Mesendoderm (in vitro differentiated cells): ENCODE results near the gene YIPF1.

Experiments
- DNase-seq: peaks from one replicate; pipeline ENCODE4 v3.0.0; 2013
- H2AK5ac ChIP-seq: 2 replicates; pipeline ENCODE4 v1.6.1; 2013; ENCODE audit warnings: low read length, inconsistent platforms
- H2BK120ac ChIP-seq: 2 replicates; pipeline ENCODE4 v1.6.1; 2013; ENCODE audit warnings: low read depth, mild to moderate bottlenecking, low read length, moderate library complexity, mixed read lengths
- H2BK15ac ChIP-seq: replicated peaks from 2 replicates; pipeline ENCODE4 v1.6.1; 2013; ENCODE audit warnings: low read depth, mild to moderate bottlenecking, moderate library complexity
- H2BK5ac ChIP-seq: 2 replicates; pipeline ENCODE4 v1.6.1; 2013; ENCODE audit warnings: low read length, inconsistent platforms
- H3K18ac ChIP-seq: 2 replicates; pipeline ENCODE4 v1.6.1; 2013; ENCODE audit warnings: mild to moderate bottlenecking, low read length, mixed read lengths
- H3K23ac ChIP-seq: one replicate; pipeline ENCODE4 v1.6.1; 2013; ENCODE audit warnings: low read length
- H3K27ac ChIP-seq: 2 replicates; pipeline ENCODE4 v1.5.1; 2013; ENCODE audit warnings: low read depth, mild to moderate bottlenecking, inconsistent platforms, low read length, moderate library complexity
- H3K27me3 ChIP-seq: 2 replicates; pipeline ENCODE4 v1.6.1; 2013; ENCODE audit warnings: low read length, control low read depth, mild to moderate bottlenecking, inconsistent platforms; ENCODE audit not compliant: insufficient read depth, poor library complexity
- H3K36me3 ChIP-seq: 2 replicates; pipeline ENCODE4 v1.6.1; 2013; ENCODE audit warnings: low read length, inconsistent platforms; ENCODE audit not compliant: control insufficient read depth, insufficient read depth
- H3K4ac ChIP-seq: one replicate; pipeline ENCODE4 v1.6.1; 2013; ENCODE audit warnings: low read depth, mild to moderate bottlenecking, low read length, moderate library complexity
- H3K4me1 ChIP-seq: 2 replicates; pipeline ENCODE4 v1.6.1; 2013; ENCODE audit warnings: low read depth, low read length, inconsistent platforms; ENCODE audit not compliant: control insufficient read depth
- H3K4me2 ChIP-seq: 2 replicates; pipeline ENCODE4 v1.6.1; 2013; ENCODE audit warnings: low read length
- H3K4me3 ChIP-seq: 2 replicates; pipeline ENCODE4 v1.5.1; 2013; ENCODE audit warnings: mild to moderate bottlenecking, low read length
- H3K56ac ChIP-seq: one replicate; pipeline ENCODE4 v1.6.1; 2013; ENCODE audit warnings: low read length
- H3K79me1 ChIP-seq: 2 replicates; pipeline ENCODE4 v1.6.1; 2013; ENCODE audit warnings: low read length, inconsistent platforms
- H3K79me2 ChIP-seq: 2 replicates; pipeline ENCODE4 v1.6.1; 2013; ENCODE audit warnings: mild to moderate bottlenecking, low read length; ENCODE audit not compliant: control insufficient read depth, insufficient read depth
- H3K9ac ChIP-seq: 2 replicates; pipeline ENCODE4 v1.6.1; 2013; ENCODE audit warnings: low read length, inconsistent platforms
- H4K5ac ChIP-seq: one replicate; pipeline ENCODE4 v1.6.1; 2013; ENCODE audit warnings: low read length
- H4K8ac ChIP-seq: one replicate; pipeline ENCODE4 v1.6.1; 2013; ENCODE audit warnings: low read depth, mild to moderate bottlenecking, control low read depth, low read length, moderate library complexity
- WGBS: extraction: QIAGEN DNeasy Blood & Tissue Kit; methylation state at CpG from one replicate; pipeline ENCODE4 v1.1.7; 2013; ENCODE audit warnings: low lambda C conversion rate, missing lambda C conversion rate; ENCODE audit not compliant: insufficient coverage; ENCODE audit errors: extremely low coverage; 5-methylcytosine and 5-hydroxymethylcytosine counted together

YIPF1 gene

DNA sequence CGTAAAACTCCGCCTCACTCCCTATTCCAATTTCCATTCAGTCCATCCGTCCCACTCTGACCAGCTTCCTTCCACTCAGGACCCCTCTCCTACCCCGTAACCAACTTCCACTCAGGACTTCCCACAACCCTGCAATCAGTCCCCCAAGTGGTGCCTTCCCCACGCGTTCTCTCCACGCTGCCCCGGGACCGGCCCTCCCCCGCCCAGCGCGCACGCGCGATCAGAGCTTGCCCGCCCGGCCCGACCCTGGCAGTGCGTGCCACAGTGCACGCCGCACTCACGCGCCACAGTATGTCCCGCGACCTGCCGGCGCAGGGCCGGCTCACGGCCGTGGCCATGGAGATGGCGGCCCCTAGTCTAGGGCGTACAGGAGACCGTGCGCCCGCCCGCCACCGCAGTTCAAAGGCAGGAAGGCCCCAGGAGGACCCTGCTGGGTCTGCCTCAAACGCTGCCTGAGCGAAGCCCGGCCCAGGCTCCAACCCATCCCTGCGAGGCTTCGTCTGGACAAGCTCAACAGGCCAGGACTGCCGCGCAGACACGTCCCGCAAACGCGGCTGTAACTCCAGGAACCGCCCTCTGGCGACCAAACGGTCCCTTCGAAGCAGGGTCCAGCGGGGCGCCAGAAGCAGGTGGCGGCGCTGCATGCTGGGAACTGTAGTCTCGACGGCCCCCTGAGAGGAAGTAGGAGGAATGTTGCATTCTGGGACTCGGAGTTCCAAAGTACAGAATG, 51.5 kb downstream of the YIPF1 start, which contains the start of gene NDC1:
TSS of gene NDC1 (minus strand) at position 373 of the 730 bp plus-strand sequence. CDS start at position 338, 35 bp downstream.
- H3K27me3 ChIP-seq: no peaks in the 10 kb centered on the region
- H3K27ac ChIP-seq: peak within 1 kb of the TSS; percentile 97
- peak within 1 kb of the TSS; percentile 87 for H3K56ac ChIP-seq
- H3K9ac ChIP-seq: peak within 1 kb of the TSS; percentile 87
- H2BK120ac ChIP-seq: no peak within 1 kb of the TSS
- H3K36me3 ChIP-seq: no peaks in the 10 kb centered on the region
- DNase-seq: peak; percentile 99
- peaks cover 8% of the 10 kb centered on the region for H3K79me1 ChIP-seq
- H3K79me2 ChIP-seq: peaks cover 36% of the 10 kb centered on the region
- H3K4ac ChIP-seq: peak within 1 kb of the TSS; percentile 44
- H3K4me1 ChIP-seq: peaks cover 2% of the 10 kb centered on the region
- peak within 1 kb of the TSS; percentile 33 for H4K5ac ChIP-seq
- no peak within 1 kb of the TSS for H2AK5ac ChIP-seq
- H3K23ac ChIP-seq: peak within 1 kb of the TSS; percentile 81
- H3K18ac ChIP-seq: peak within 1 kb of the TSS; percentile 16
- no peak within 1 kb of the TSS for H2BK15ac ChIP-seq
- no CpG with 5 or more reads among the region's 59 CpGs for WGBS
- H3K4me2 ChIP-seq: peak within 1 kb of the TSS; percentile 81
- peak within 1 kb of the TSS; percentile 81 for H3K4me3 ChIP-seq
- H2BK5ac ChIP-seq: peak within 1 kb of the TSS; percentile 62
- no peak within 1 kb of the TSS for H4K8ac ChIP-seq

DNA sequence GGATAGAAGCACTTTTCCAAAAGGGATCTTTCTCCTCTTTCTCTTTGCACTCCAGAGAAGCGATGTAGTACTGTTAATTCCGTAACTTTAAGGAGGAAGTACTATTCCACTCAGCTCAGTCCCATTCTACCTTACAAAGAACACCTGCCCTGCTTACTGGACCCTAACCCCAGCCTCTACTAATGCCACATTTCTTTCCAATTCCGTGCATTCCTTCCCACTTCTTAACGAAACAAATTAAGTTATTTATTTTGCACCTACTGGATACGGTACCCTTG, 52.0 kb downstream of the YIPF1 start:
- no peak for DNase-seq
- H2BK15ac ChIP-seq: no peak overlapping the region
- H2BK120ac ChIP-seq: no peak overlapping the region
- H3K79me2 ChIP-seq: peaks cover 42% of the 10 kb centered on the region
- H4K8ac ChIP-seq: no peak overlapping the region
- no peaks in the 10 kb centered on the region for H3K27me3 ChIP-seq
- peak overlapping the region; percentile 33 for H4K5ac ChIP-seq
- no peak overlapping the region for H3K18ac ChIP-seq
- peak overlapping the region; percentile 87 for H3K9ac ChIP-seq
- peak overlapping the region; percentile 47 for H3K4me2 ChIP-seq
- peak overlapping the region; percentile 87 for H3K56ac ChIP-seq
- H2BK5ac ChIP-seq: no peak overlapping the region
- H2AK5ac ChIP-seq: no peak overlapping the region
- H3K4me3 ChIP-seq: peak overlapping the region; percentile 81
- no peak overlapping the region for H3K4ac ChIP-seq
- H3K36me3 ChIP-seq: no peaks in the 10 kb centered on the region
- H3K4me1 ChIP-seq: peaks cover 2% of the 10 kb centered on the region
- peak overlapping the region; percentile 2 for H3K23ac ChIP-seq
- peaks cover 8% of the 10 kb centered on the region for H3K79me1 ChIP-seq
- H3K27ac ChIP-seq: no peak overlapping the region
- no CpG with 5 or more reads among the region's 5 CpGs for WGBS

DNA sequence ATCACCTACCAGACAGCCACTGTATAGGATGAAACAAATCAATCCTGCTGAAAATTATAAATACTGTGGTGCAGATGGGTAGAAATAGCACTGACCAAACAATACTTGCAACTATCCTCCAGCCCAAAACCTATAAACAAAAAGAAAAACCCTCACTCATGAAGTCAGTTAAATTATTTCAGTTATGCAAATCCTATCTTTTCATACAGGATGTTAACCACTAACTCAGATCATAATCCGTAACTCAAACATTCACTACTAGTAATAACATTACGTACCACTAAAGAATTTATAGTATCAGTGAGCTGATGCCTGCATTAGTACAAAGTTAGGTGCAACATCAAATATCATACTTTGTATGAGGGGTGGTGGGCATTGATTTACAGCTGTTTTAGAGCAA, 54.1 kb downstream of the YIPF1 start:
- Histone ChIP-seq H3K9ac (no peak overlapping the region), H2BK5ac (no peak overlapping the region), H3K18ac (no peak overlapping the region), H3K56ac (no peak overlapping the region), H3K79me1 (peaks cover 8% of the 10 kb centered on the region), H3K4me3 (no peak overlapping the region), H3K4ac (no peak overlapping the region), H3K79me2 (peaks cover 42% of the 10 kb centered on the region), H2AK5ac (no peak overlapping the region), H3K4me1 (peaks cover 2% of the 10 kb centered on the region), H3K27me3 (no peaks in the 10 kb centered on the region), H3K23ac (no peak overlapping the region), H4K5ac (no peak overlapping the region), H4K8ac (no peak overlapping the region), H2BK15ac (no peak overlapping the region), H3K27ac (no peak overlapping the region), H2BK120ac (no peak overlapping the region), H3K36me3 (no peaks in the 10 kb centered on the region), H3K4me2 (no peak overlapping the region)
- DNase-seq: no peak
- no CpG with 5 or more reads among the region's 2 CpGs for whole genome bisulfite sequencing

DNA sequence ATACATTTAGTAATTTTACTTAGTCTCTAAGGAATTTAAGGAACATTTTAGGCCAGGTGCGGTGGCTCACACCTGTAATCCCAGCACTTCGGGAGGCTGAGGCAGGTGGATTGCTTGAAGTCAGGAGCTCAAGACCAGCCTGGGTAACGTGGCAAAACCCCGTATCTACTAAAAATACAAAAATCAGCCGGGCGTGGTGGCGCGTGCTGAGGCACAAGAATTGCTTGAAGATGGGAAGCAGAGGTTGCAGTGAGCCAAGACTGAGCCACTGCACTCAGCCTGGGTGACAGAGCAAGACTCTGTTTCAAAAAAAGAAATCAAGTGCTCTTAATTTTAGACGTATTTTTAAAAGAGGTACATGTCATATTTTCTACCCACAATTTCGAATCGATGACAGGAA, 54.8 kb downstream of the YIPF1 start:
- Histone ChIP-seq H4K8ac (no peak overlapping the region), H3K4me2 (no peak overlapping the region), H3K23ac (no peak overlapping the region), H3K4me1 (peaks cover 2% of the 10 kb centered on the region), H2BK120ac (no peak overlapping the region), H3K4me3 (no peak overlapping the region), H3K56ac (no peak overlapping the region), H3K27me3 (no peaks in the 10 kb centered on the region), H2BK15ac (no peak overlapping the region), H2AK5ac (no peak overlapping the region), H3K9ac (no peak overlapping the region), H3K79me2 (peaks cover 42% of the 10 kb centered on the region), H4K5ac (no peak overlapping the region), H3K36me3 (no peaks in the 10 kb centered on the region), H3K27ac (no peak overlapping the region), H3K18ac (no peak overlapping the region), H3K4ac (no peak overlapping the region), H2BK5ac (no peak overlapping the region), H3K79me1 (peaks cover 8% of the 10 kb centered on the region)
- no CpG with 5 or more reads among the region's 11 CpGs for WGBS
- DNase-seq: no peak

DNA sequence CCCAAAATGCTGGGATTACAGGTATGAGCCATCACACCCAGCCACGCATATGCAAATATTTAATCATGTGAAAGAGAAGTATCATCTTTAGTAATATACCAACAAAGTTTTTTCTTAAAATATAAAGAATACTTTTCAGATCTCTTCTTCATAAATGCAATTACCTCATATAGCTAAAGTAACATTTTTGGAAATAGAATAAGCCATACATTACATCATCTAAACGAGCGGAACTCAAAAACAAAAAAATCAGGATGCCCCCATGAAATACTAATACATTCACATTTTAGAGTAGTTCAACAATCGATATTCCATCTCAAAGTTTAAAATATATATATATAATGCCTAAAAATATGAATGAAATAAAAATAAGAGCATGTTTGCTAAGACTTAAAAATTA, 56.2 kb downstream of the YIPF1 start:
- H3K79me1 ChIP-seq: peaks cover 8% of the 10 kb centered on the region
- H2BK15ac ChIP-seq: no peak overlapping the region
- no peaks in the 10 kb centered on the region for H3K36me3 ChIP-seq
- peaks cover 42% of the 10 kb centered on the region for H3K79me2 ChIP-seq
- no peak overlapping the region for H3K4me3 ChIP-seq
- H3K4me2 ChIP-seq: no peak overlapping the region
- peaks cover 2% of the 10 kb centered on the region for H3K4me1 ChIP-seq
- H3K18ac ChIP-seq: no peak overlapping the region
- no peak overlapping the region for H2BK120ac ChIP-seq
- H3K23ac ChIP-seq: no peak overlapping the region
- H3K27me3 ChIP-seq: no peaks in the 10 kb centered on the region
- H2BK5ac ChIP-seq: no peak overlapping the region
- no peak overlapping the region for H3K27ac ChIP-seq
- no peak overlapping the region for H3K4ac ChIP-seq
- no peak overlapping the region for H2AK5ac ChIP-seq
- no peak overlapping the region for H3K9ac ChIP-seq
- DNase-seq: no peak
- WGBS: no CpG with 5 or more reads among the region's 4 CpGs
- H3K56ac ChIP-seq: no peak overlapping the region
- no peak overlapping the region for H4K5ac ChIP-seq
- no peak overlapping the region for H4K8ac ChIP-seq

DNA sequence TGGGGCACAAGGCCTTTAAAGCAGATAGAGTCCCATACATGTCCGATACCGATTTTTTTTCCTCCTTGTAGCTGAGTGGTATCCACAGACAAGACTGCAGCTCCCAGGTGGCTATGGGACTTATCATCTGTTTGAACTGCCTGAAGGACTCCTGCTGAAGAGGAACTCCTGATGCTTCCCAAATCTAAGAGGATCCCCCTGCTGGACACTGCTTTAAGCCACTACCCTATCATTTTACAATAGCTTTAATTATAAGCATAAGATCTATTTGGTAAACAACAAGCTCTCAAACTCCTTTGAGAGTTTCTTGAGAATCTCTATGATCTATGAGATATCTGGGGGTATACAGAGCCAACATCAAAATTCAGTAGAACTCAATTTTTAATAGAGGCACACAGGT, 63.2 kb downstream of the YIPF1 start:
- no peak overlapping the region for H3K18ac ChIP-seq
- WGBS: no CpG with 5 or more reads among the region's 2 CpGs
- peak; percentile 53 for DNase-seq
- no peaks in the 10 kb centered on the region for H3K27me3 ChIP-seq
- H3K4me1 ChIP-seq: no peaks in the 10 kb centered on the region
- peaks cover 6% of the 10 kb centered on the region for H3K36me3 ChIP-seq
- peaks cover 4% of the 10 kb centered on the region for H3K79me1 ChIP-seq
- H3K79me2 ChIP-seq: peaks cover 2% of the 10 kb centered on the region
- H2BK5ac ChIP-seq: no peak overlapping the region
- H4K5ac ChIP-seq: no peak overlapping the region
- no peak overlapping the region for H3K4me2 ChIP-seq
- H3K4ac ChIP-seq: no peak overlapping the region
- no peak overlapping the region for H3K4me3 ChIP-seq
- no peak overlapping the region for H4K8ac ChIP-seq
- H3K9ac ChIP-seq: no peak overlapping the region
- no peak overlapping the region for H2BK120ac ChIP-seq
- no peak overlapping the region for H2AK5ac ChIP-seq
- no peak overlapping the region for H3K23ac ChIP-seq
- H3K27ac ChIP-seq: no peak overlapping the region
- H2BK15ac ChIP-seq: no peak overlapping the region
- H3K56ac ChIP-seq: no peak overlapping the region
